Right lobe of liver (tissue), 4 donors: ENCODE data around the gene CCSAP.

Source experiments
- POLR2A ChIP-seq: fragments of 450-650 bp; IDR thresholded peaks from one replicate; pipeline ENCODE4 v1.6.1; 2017; ENCODE audit warnings: antibody characterized with exemption, mild to moderate bottlenecking
- TF ChIP-seq, protein P1 (sequence below), 4 donors: fragments of 200-600 bp in 3 of 4; fragments of 450-650 bp in 1 of 4; IDR thresholded peaks; one replicate each; pipeline versions ENCODE4 v1.5.1 to v1.8.0; 2016 to 2022; ENCODE audit warnings: antibody characterized with exemption in 4 of 4, mild to moderate bottlenecking in 2 of 4
- donor health status: DM: no; HTN: no; CAD: no.
- donor health status: DM: no; HTN: no; CAD: no.
- donor health status: DM: no; HTN: yes; CAD: no.

- TF ChIP-seq, protein P1, sequence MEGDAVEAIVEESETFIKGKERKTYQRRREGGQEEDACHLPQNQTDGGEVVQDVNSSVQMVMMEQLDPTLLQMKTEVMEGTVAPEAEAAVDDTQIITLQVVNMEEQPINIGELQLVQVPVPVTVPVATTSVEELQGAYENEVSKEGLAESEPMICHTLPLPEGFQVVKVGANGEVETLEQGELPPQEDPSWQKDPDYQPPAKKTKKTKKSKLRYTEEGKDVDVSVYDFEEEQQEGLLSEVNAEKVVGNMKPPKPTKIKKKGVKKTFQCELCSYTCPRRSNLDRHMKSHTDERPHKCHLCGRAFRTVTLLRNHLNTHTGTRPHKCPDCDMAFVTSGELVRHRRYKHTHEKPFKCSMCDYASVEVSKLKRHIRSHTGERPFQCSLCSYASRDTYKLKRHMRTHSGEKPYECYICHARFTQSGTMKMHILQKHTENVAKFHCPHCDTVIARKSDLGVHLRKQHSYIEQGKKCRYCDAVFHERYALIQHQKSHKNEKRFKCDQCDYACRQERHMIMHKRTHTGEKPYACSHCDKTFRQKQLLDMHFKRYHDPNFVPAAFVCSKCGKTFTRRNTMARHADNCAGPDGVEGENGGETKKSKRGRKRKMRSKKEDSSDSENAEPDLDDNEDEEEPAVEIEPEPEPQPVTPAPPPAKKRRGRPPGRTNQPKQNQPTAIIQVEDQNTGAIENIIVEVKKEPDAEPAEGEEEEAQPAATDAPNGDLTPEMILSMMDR (IDR thresholded peaks at IDR 0.05) = no peak
- no peak for TF ChIP-seq POLR2A
These were observed 16.9 kb downstream of the CCSAP start for GRCh38 chr1:229325853-229326487.
